Astrocyte (in vitro differentiated cells and primary cell): Measurements from ENCODE around the gene ZCCHC8.

ENCODE experiments used
- CTCF ChIP-seq: IDR thresholded peaks from 2 replicates; pipeline ENCODE4 v1.5.1; 2011; ENCODE audit warnings: low read depth, mild to moderate bottlenecking, inconsistent platforms, low read length, moderate library complexity; ENCODE audit not compliant: insufficient read depth
- EZH2 ChIP-seq: IDR thresholded peaks from 2 replicates; pipeline ENCODE4 v1.6.1; 2012; ENCODE audit warnings: mild to moderate bottlenecking, low read length, inconsistent platforms; ENCODE audit not compliant: insufficient read depth

DNA sequence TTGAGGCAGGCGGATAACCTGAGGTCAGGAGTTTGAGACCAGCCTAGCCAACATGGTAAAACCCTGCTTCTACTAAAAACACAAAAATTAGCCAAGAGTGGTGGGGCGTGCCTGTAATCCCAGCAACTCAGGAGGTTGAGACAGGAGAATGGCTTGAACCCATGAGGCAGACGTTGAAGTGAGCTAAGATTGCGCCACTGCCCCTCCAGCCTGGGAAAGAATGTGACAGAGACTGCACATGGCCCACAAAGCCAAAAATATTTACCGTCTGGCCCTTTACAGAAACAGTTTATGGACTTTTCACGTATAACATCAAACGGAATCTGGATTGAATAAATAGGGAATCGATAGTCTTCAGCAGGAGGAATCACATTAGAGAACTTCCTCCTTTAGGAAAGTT, 22.5 kb upstream of the ZCCHC8 start:
- TF ChIP-seq CTCF (no peak), EZH2 (no peak)
